Mucosa of descending colon (tissue), 3 donors: ENCODE data around the gene GRK3. TPM values are rescaled to one million over a fixed set of nuclear protein-coding genes. Genes with fewer than 3 reads are reported as not detected.

Experiments
- ATAC-seq: fragments of 200-7000 bp; cut with Tn5 transposase; one replicate; pipeline ENCODE4 v1.9.1; 2020; ENCODE audit warnings: mild to moderate bottlenecking, moderate library complexity
- DNase-seq, 3 donors: peaks; one replicate each; pipeline ENCODE4 v3.0.0-alpha.2; 2020
- H3K36me3 ChIP-seq: fragments of 200-600 bp; one replicate; pipeline ENCODE4 v1.8.0; 2021; ENCODE audit warnings: low read depth, mild to moderate bottlenecking
- H3K4me1 ChIP-seq: fragments of 200-600 bp; one replicate; pipeline ENCODE4 v1.8.0; 2021; ENCODE audit warnings: low read depth, mild to moderate bottlenecking
- H3K4me3 ChIP-seq: fragments of 200-600 bp; one replicate; pipeline ENCODE4 v1.8.0; 2021; ENCODE audit warnings: mild to moderate bottlenecking
- H3K9me3 ChIP-seq: fragments of 200-600 bp; one replicate; pipeline ENCODE4 v1.8.0; 2021; ENCODE audit warnings: mild to moderate bottlenecking
- intact Hi-C, 2 donors: fragments of 100-400 bp; cut with DNase I in 1 of 2; cut with micrococcal nuclease in 1 of 2; formaldehyde crosslinking; loops; one replicate each; pipeline versions ENCODE4 v1.11.0 to v1.11.1; 2022; cut with DNase I, micrococcal nuclease
- total RNA-seq, 3 donors: library from RNA; stranded (reverse); fragmentation: NEBNext Ultra II Directional in 2 of 3; extraction: Animal tissue kit (Norgen Biotek cat#: 25700) in 2 of 3; gene quantifications; one replicate each; pipeline versions ENCODE4 v1.2.1 to v1.2.4, GENCODE V29; 2021 to 2023
- TF ChIP-seq, protein P1 (sequence below): fragments of 200-600 bp; IDR thresholded peaks from one replicate; pipeline ENCODE4 v1.8.0; 2022; ENCODE audit warnings: antibody characterized with exemption, mild to moderate bottlenecking
- donor health status: DM: no; HTN: no; CAD: no; lungs with moderate emphysema.
- donor health status: DM: no; HTN: no; CAD: no.
- donor health status: DM: no; HTN: yes; CAD: no.

Gene GRK3
- total RNA-seq, 3 donors from 2014 or later, result 2.1 to 16.1 (median 3.2) TPM

DNA sequence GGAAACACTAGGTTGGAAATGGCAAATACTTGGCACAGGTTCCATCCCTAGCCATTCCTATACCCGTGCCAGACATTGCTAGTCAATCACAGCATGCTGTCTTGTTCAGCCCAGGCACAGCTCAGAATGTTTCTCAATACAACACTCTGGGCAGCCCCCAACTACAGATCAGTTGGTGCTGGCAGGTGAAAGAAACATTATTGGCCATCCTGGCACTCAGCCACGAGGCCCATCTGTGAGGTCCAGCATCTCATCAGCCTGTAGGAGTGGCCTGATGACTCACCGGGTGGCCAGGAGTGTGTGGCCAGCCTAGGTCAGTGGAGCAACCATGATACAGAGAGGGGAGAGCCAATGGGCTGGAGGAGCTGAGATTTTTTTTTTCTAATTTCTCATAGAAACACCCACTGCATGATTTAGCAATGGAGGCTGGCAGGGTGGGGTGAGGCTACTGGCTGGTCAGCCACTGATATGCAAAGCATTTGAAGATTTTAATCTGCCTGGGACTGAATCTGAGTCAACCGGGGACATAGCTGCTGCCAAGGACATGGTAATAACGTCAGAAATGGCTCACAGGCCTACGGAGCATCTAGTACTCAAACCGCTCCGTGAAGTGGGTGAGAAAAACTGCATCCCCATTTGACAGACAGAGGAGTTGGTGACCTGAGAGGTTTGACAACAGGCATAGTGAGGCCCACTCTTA is 182.9 kb downstream of the GRK3 start:
- TF ChIP-seq, protein P1, sequence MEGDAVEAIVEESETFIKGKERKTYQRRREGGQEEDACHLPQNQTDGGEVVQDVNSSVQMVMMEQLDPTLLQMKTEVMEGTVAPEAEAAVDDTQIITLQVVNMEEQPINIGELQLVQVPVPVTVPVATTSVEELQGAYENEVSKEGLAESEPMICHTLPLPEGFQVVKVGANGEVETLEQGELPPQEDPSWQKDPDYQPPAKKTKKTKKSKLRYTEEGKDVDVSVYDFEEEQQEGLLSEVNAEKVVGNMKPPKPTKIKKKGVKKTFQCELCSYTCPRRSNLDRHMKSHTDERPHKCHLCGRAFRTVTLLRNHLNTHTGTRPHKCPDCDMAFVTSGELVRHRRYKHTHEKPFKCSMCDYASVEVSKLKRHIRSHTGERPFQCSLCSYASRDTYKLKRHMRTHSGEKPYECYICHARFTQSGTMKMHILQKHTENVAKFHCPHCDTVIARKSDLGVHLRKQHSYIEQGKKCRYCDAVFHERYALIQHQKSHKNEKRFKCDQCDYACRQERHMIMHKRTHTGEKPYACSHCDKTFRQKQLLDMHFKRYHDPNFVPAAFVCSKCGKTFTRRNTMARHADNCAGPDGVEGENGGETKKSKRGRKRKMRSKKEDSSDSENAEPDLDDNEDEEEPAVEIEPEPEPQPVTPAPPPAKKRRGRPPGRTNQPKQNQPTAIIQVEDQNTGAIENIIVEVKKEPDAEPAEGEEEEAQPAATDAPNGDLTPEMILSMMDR, result no peak
- H3K4me3 ChIP-seq, result no peak overlapping the region
- no peaks in the 10 kb centered on the region for H3K9me3 ChIP-seq
- peak; percentile 63 for ATAC-seq
- intact Hi-C loops, result no loop called here
- H3K36me3 ChIP-seq, result no peaks in the 10 kb centered on the region
- H3K4me1 ChIP-seq, result peaks cover 3% of the 10 kb centered on the region
- DNase-seq, result peak in 2 of 3 donors; percentile 36 to 70

DNA sequence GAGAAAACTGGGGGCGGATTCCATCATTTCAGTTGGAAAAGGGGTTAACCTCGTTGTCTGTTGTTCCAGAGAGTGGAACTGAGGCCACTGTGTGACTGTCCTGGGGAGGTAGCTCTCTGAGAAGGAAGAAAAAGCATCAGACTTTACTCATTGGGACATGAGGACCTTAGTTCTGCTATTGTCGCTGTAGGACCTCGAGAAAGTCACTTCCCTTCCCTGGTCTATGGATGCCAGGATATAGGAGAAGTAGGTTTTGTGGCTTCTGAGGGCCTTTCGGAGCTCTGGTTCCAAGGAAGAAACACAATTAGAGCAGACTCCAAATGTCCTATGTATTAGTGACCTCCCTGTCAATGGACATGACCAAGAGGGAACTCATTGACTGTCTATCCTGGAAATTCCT is 183.7 kb downstream of the GRK3 start:
- intact Hi-C loops, result no loop called here
- TF ChIP-seq, protein P1, result no peak
- no peak for ATAC-seq
- H3K36me3 ChIP-seq, result no peaks in the 10 kb centered on the region
- DNase-seq, result no peak
- no peak overlapping the region for H3K4me3 ChIP-seq
- H3K4me1 ChIP-seq, result peaks cover 3% of the 10 kb centered on the region
- no peaks in the 10 kb centered on the region for H3K9me3 ChIP-seq

DNA sequence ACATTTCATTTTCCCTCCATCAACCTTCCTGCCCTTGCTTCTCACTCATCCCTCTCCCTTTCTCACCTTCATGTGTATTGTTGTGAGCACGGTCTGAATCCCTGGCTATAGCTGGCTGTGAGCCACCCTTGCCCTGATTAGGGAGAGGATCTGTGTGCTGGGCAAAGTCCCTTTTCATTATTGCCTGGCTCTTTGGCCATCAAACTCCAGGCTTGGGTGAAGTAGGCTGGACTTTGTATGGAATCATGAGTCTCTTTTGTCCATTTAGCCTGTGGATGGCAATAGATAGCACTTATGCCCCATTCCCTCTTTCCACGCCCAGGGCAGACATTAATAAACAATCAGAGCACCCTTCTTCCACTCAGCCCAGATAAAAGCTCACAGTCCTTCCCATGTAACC is 184.2 kb downstream of the GRK3 start:
- Histone ChIP-seq H3K4me3 (no peak overlapping the region), H3K36me3 (no peaks in the 10 kb centered on the region), H3K9me3 (no peaks in the 10 kb centered on the region), H3K4me1 (peaks cover 3% of the 10 kb centered on the region)
- DNase-seq, result peak in 2 of 3 donors; percentile 65 to 68
- ATAC-seq, result peak; percentile 83
- intact Hi-C loops, result no loop called here
- TF ChIP-seq, protein P1, result no peak

DNA sequence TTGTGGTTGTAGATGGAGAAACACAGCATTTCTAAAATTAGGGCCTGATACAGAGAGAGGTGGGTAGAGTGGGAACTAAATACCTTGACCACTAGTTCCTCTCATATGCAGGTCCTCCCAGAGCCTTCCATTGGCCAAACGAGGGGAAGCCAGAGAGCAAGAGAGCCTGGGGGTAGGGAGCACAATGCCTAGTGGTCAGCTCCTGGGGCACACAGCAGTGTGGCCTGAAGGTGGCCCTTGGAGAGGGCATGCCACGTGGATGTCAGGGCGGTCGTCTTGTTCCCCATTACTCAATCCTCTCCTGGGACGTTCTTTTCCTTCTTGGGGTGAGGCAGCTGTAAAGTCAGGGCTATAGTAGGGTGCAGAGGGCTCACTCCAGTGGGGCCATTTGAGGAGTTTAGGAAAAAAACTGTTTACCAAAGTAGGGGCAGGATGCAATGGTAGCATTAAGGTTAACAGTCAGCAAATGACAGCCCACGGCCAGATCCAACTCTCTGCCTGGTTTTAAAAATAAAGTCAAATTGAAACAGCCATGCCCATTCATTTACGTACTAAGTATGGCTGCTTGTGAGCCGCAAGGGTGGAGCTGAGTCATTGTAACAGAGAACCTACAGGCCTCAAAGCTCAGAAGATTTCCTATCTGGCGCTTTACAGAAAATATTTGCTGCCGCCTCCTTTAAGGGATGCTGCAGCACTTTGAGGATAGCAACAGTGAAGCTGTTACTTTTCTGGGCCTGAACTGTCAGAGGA is 185.1 kb downstream of the GRK3 start:
- peaks cover 3% of the 10 kb centered on the region for H3K4me1 ChIP-seq
- DNase-seq, result no peak
- ATAC-seq, result no peak
- TF ChIP-seq, protein P1, result no peak
- H3K9me3 ChIP-seq, result no peaks in the 10 kb centered on the region
- H3K4me3 ChIP-seq, result no peak overlapping the region
- intact Hi-C loops, result no loop called here
- H3K36me3 ChIP-seq, result no peaks in the 10 kb centered on the region

DNA sequence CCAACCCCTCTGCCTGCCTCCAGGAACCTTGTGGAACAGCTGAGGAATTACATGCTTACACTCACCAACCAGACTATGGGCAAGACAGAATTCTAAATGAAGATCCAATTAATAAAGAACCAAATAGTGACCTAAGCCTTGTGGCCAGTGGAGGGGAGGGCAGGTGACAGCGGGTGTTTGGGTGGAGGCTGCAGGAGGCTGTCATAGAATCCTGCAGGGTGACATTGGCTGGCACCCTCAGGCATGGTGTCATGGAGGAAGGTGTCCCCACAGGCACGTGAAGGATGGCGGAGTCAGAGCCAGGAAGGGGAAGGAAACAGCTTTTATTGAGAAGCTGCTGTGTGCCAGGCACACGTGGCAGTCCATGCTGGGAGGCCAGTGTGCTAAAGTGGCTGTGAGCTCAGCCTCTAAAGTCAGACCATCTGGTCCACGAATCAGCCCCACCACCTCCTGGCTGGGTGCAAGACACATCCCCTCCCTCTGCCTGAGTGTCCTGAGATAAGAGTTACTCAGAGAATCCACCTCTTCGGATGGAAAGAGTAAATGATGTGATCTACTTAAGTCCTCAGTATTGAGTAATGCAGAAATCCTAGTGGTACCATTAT is 186.2 kb downstream of the GRK3 start:
- H3K36me3 ChIP-seq, result no peaks in the 10 kb centered on the region
- intact Hi-C loops, result no loop called here
- peaks cover 3% of the 10 kb centered on the region for H3K4me1 ChIP-seq
- H3K4me3 ChIP-seq, result no peak overlapping the region
- TF ChIP-seq, protein P1, result no peak
- no peak for DNase-seq
- ATAC-seq, result no peak
- no peaks in the 10 kb centered on the region for H3K9me3 ChIP-seq
